HepG2 (cell line): ENCODE results near the gene CDR2L. TPM values are rescaled to one million over a fixed set of nuclear protein-coding genes. Genes with fewer than 3 reads are reported as not detected.
A peak's percentile ranks its signal among the peaks of the same experiment; 100 is the strongest.

ENCODE experiments used
- ATAC-seq: fragments of 200-7000 bp; cut with Tn5 transposase; 3 replicates; pipeline ENCODE4 v1.9.1; 2020; ENCODE audit warnings: mild to moderate bottlenecking, moderate library complexity
- BruUV-seq: library from RNA; stranded (reverse); fragments of 400-500 nt; replicated peaks from 2 replicates; lab custom pipeline; 2021; lab: Mats Ljungman, UMichigan
- CTCF ChIA-PET: fragments of 300-600 bp; formaldehyde crosslinking; extraction: SDS; loops from one replicate; lab custom pipeline; 2021; ENCODE audit warnings: low total read pairs, inconsistent platforms, low intra/inter-chr PET ratio; lab: Yijun Ruan, JAX
- POLR2A ChIA-PET: fragments of 350-600 bp; sonication (Branson Sonifier 250); formaldehyde crosslinking; loops from one replicate; lab custom pipeline; 2020; ENCODE audit warnings: antibody characterized with exemption, inconsistent platforms; lab: Yijun Ruan, JAX
- DNase-seq: peaks from one replicate; pipeline ENCODE4 v3.0.0-alpha.2; 2015; ENCODE audit warnings: low spot score
- FAIRE-seq: peaks from 3 replicates; lab custom pipeline; 2011; peaks lifted over from hg19 to GRCh38; lab: Jason Lieb, UNC
- H2AFZ ChIP-seq: one replicate; pipeline ENCODE4 v1.6.1; 2011; ENCODE audit warnings: low read length, inconsistent platforms
- H3K27ac ChIP-seq: fragments of 300-600 bp; 3 replicates; pipeline ENCODE4 v1.8.0; 2011; ENCODE audit warnings: mixed run types, mild to moderate bottlenecking, mixed read lengths, low read length, inconsistent platforms; ENCODE audit not compliant: insufficient read depth; ENCODE audit errors: extremely low read length
- H3K27me3 ChIP-seq, 2 experiments: fragments of 200-600 bp in 1 of 2; 2 replicates in 1 of 2; 3 replicates in 1 of 2; pipeline versions ENCODE4 v1.6.0 to v1.8.0; 2011; ENCODE audit warnings: low read length in 2 of 2, mild to moderate bottlenecking in 2 of 2, moderate library complexity in 2 of 2, inconsistent platforms in 1 of 2; ENCODE audit not compliant: insufficient read depth in 2 of 2, control insufficient read depth in 1 of 2
- H3K36me3 ChIP-seq, 2 experiments: fragments of 200-600 bp in 1 of 2; replicated peaks in 1 of 2; 2 replicates in 1 of 2; 3 replicates in 1 of 2; pipeline versions ENCODE4 v1.5.1 to v1.8.0; 2011; ENCODE audit warnings: low read length in 2 of 2, inconsistent platforms in 1 of 2; ENCODE audit not compliant: insufficient read depth in 2 of 2, control insufficient read depth in 1 of 2
- H3K4me1 ChIP-seq: 2 replicates; pipeline ENCODE4 v1.5.1; 2012; ENCODE audit warnings: low read length, inconsistent platforms; ENCODE audit not compliant: insufficient read depth
- H3K4me2 ChIP-seq: 2 replicates; pipeline ENCODE4 v1.6.0; 2011; ENCODE audit warnings: low read depth, low read length, inconsistent platforms
- H3K4me3 ChIP-seq, 3 experiments: fragments of 200-600 bp in 1 of 3; sonication (generic), shearing (Covaris generic) in 1 of 3; replicated peaks in 1 of 3; 2 replicates each; pipeline ENCODE4 v1.5.1; 2011 to 2016; ENCODE audit warnings: low read length in 3 of 3, inconsistent platforms in 2 of 3, low read depth in 2 of 3, mild to moderate bottlenecking in 2 of 3, control low read depth in 1 of 3, mixed read lengths in 1 of 3; ENCODE audit not compliant: insufficient read depth in 1 of 3
- H3K79me2 ChIP-seq: one replicate; pipeline ENCODE4 v1.6.1; 2011; ENCODE audit warnings: low read length, inconsistent platforms; ENCODE audit not compliant: insufficient read depth
- H3K9ac ChIP-seq: 2 replicates; pipeline ENCODE4 v1.6.0; 2011; ENCODE audit warnings: mild to moderate bottlenecking, low read depth, low read length, inconsistent platforms; ENCODE audit not compliant: insufficient read depth
- H3K9me3 ChIP-seq: 2 replicates; pipeline ENCODE4 v1.5.1; 2012; ENCODE audit warnings: mild to moderate bottlenecking, low read length
- H4K20me1 ChIP-seq: 2 replicates; pipeline ENCODE4 v1.6.0; 2011; ENCODE audit warnings: inconsistent platforms, mild to moderate bottlenecking, low read length, moderate library complexity; ENCODE audit not compliant: insufficient read depth
- NBN ChIP-seq: fragments of 450-650 bp; conservative IDR thresholded peaks from 2 replicates; pipeline ENCODE4 v1.6.1; 2017
- NRL ChIP-seq: sonication (generic); formaldehyde crosslinking; IDR thresholded peaks from 2 replicates; pipeline ENCODE4 v1.5.0; 2020; ENCODE audit warnings: missing genetic modification reagents, mild to moderate bottlenecking, moderate library complexity, borderline replicate concordance
- PAXIP1 ChIP-seq: sonication (generic); formaldehyde crosslinking; conservative IDR thresholded peaks from 2 replicates; pipeline ENCODE4 v1.4.0; 2020; ENCODE audit warnings: mild to moderate bottlenecking, missing genetic modification reagents, moderate library complexity
- PBX3 ChIP-seq: sonication (generic); formaldehyde crosslinking; IDR thresholded peaks from 2 replicates; pipeline ENCODE4 v1.8.1; 2023; ENCODE audit warnings: missing genetic modification reagents, inconsistent platforms, borderline replicate concordance
- RCOR2 ChIP-seq: IDR thresholded peaks from 2 replicates; pipeline ENCODE4 v1.6.1; 2016; ENCODE audit warnings: missing biosample characterization, missing genetic modification reagents
- XBP1 ChIP-seq: sonication (generic); formaldehyde crosslinking; IDR thresholded peaks from 2 replicates; pipeline ENCODE4 v1.5.0; 2020; ENCODE audit warnings: missing genetic modification reagents
- ZBED4 ChIP-seq: sonication (generic); formaldehyde crosslinking; IDR thresholded peaks from 2 replicates; pipeline ENCODE4 v1.4.0; 2020; ENCODE audit warnings: missing genetic modification reagents, borderline replicate concordance
- ZMYM2 ChIP-seq: sonication (generic); formaldehyde crosslinking; IDR thresholded peaks from 2 replicates; pipeline ENCODE4 v1.8.0; 2022; ENCODE audit warnings: mild to moderate bottlenecking, missing genetic modification reagents
- ZNF891 ChIP-seq: sonication (generic); formaldehyde crosslinking; IDR thresholded peaks from 2 replicates; pipeline ENCODE4 v1.5.0; 2020; ENCODE audit warnings: mild to moderate bottlenecking, missing genetic modification reagents
- ZSCAN29 ChIP-seq: sonication (generic); formaldehyde crosslinking; conservative IDR thresholded peaks from 2 replicates; pipeline ENCODE4 v1.4.0; 2020; ENCODE audit warnings: mild to moderate bottlenecking, missing genetic modification reagents
- ZXDC ChIP-seq: sonication (generic); formaldehyde crosslinking; IDR thresholded peaks from 2 replicates; pipeline ENCODE4 v1.5.0; 2020; ENCODE audit warnings: mild to moderate bottlenecking, missing genetic modification reagents
- WGBS: methylation state at CpG from one replicate; pipeline ENCODE4 v1.1.6; 2017; ENCODE audit warnings: low lambda C conversion rate; 5-methylcytosine and 5-hydroxymethylcytosine counted together
- in situ Hi-C: cut with HindIII; loops from 2 replicates; pipeline ENCODE4 v1.10.0; 2017; ENCODE audit warnings: low pct_unique_long_range_greater_than_20kb; ENCODE audit not compliant: extremely low pct_ligation_motif_present
- intact Hi-C: fragments of 100-400 bp; cut with micrococcal nuclease; formaldehyde crosslinking; loops from one replicate; pipeline ENCODE4 v1.10.0; 2022; ENCODE audit not compliant: unreplicated experiment
- polyA plus RNA-seq, 8 experiments: library from polyadenylated mRNA; depleted of rRNA in 3 of 8; stranded (reverse) in 7 of 8; unstranded in 1 of 8; fragments of >200 nt; fragmentation: Illumina TruSeq in 4 of 8; extraction: Trizol in 4 of 8; gene quantifications; 2 replicates each; pipeline versions ENCODE4 v1.2.1 to v1.2.3, GENCODE V29; 2011 to 2016; ENCODE audit warnings: low read depth in 4 of 8, missing spikeins in 1 of 8, mixed read lengths in 1 of 8; ENCODE audit not compliant: insufficient read depth in 1 of 8
- total RNA-seq, 5 experiments: library from RNA; depleted of rRNA; stranded (reverse); fragments of >200 nt; fragmentation: Illumina TruSeq; extraction: Trizol; gene quantifications; 2 replicates each; pipeline ENCODE4 v1.2.3, GENCODE V29; 2016; ENCODE audit warnings: low read depth in 1 of 5

CDR2L gene
- total and polyA plus RNA-seq, 2 of the 13 experiments (the other 11 are each of a cell fraction or from before 2014, with no cell fraction given): 1.9 to 2.1 TPM

GRCh38 chr17:75024686-75025397 lies 37.4 kb downstream of the CDR2L start:
- Histone ChIP-seq H3K9me3 (no peaks in the 10 kb centered on the region), H3K4me3 (peak overlapping the region in 1 of 3 experiments; percentile 46; a peak in 3 of 6 replicates), H3K36me3 (peaks cover 13 to 21% of the 10 kb centered on the region in 2 experiments), H3K4me1 (peaks cover 25% of the 10 kb centered on the region), H3K4me2 (peak overlapping the region; percentile 83), H2AFZ (peak overlapping the region; percentile 30), H3K27ac (peak overlapping the region; percentile 43), H3K79me2 (no peaks in the 10 kb centered on the region), H3K27me3 (peaks cover 0 to 3% of the 10 kb centered on the region in 2 experiments; a peak in 1 of 5 replicates), H3K9ac (no peak overlapping the region; the same call in 1 of the 2 replicates), H4K20me1 (no peaks in the 10 kb centered on the region)
- intact Hi-C loops (loop anchor here (1.0 kb wide), 1 partner anchor 43 kb away; no protein-coding TSS in a partner anchor), in situ Hi-C loops (no loop called here)
- ChIA-PET CTCF (interaction anchor here (0.9 kb wide), 1 partner anchor 63 kb away, joined by 3 read pairs; no protein-coding TSS in a partner anchor), POLR2A (interaction anchor here (0.7 to 4.7 kb wide), 23 partner anchors 8 to 381 kb away, joined by 3 to 90 read pairs (median 4); partner anchors contain the start of genes ATP5PD, CDR2L, FDXR and GRB2)
- 30% methylated on average over 10 of the region's 10 CpGs for WGBS
- no TSS peak for BruUV-seq
- DNase-seq (peak; percentile 61), FAIRE-seq (peak; percentile 34), ATAC-seq (peak; percentile 75)
- TF ChIP-seq NBN (no peak), ZXDC (CRISPR knock-in tag) (no peak), PAXIP1 (CRISPR knock-in tag) (peak; percentile 57), ZNF891 (CRISPR knock-in tag) (no peak), ZSCAN29 (CRISPR knock-in tag) (no peak), NRL (CRISPR knock-in tag) (no peak), XBP1 (no peak), RCOR2 (no peak), ZMYM2 (CRISPR knock-in tag) (peak; percentile 67; the same call in 1 of the 2 replicates), ZBED4 (CRISPR knock-in tag) (0 out of 2 replicates have a peak, but pooled peaks have one; percentile 15), PBX3 (CRISPR knock-in tag) (no peak)
